ENCODE data around the gene TAGLN. TPM values are rescaled to one million over a fixed set of nuclear protein-coding genes. Genes with fewer than 3 reads are reported as not detected.

TAGLN gene
- polyA plus RNA-seq, 1 of the 3 experiments (the other 2 are of a cell fraction), result 519 TPM

GRCh38 chr11:117201658-117202305 is 2.6 kb downstream of the TAGLN start:
- WGBS (ENCODE audit: low lambda C conversion rate), result 71% methylated on average over 10 of the region's 14 CpGs
- H3K27ac ChIP-seq (ENCODE audit: low read depth in 2 of 2, low read length in 1 of 2), result peak overlapping the region in 1 of 2 experiments; percentile 16; a peak in 1 of 4 replicates
- peak overlapping the region in 1 of 2 experiments; percentile 43; a peak in 2 of 4 replicates for H3K4me3 ChIP-seq (ENCODE audit: low read depth in 2 of 2, low read length in 1 of 2)
- TF ChIP-seq MXI1 (IDR thresholded peaks at IDR 0.05; ENCODE audit: low read depth, low read length) (no peak), EZH2phosphoT487 (IDR thresholded peaks at IDR 0.05; ENCODE audit: borderline replicate concordance, low read depth) (no peak), GATA2 (CRISPR knock-in tag; IDR thresholded peaks at IDR 0.05) (no peak), RCOR1 (IDR thresholded peaks at IDR 0.05; ENCODE audit: low read length) (no peak), REST (IDR thresholded peaks at IDR 0.05; ENCODE audit: low read depth, low read length) (no peak), YY1 (IDR thresholded peaks at IDR 0.05; ENCODE audit: low read depth) (no peak), USF1 (IDR thresholded peaks at IDR 0.05; ENCODE audit: borderline replicate concordance, low read depth) (no peak), SIN3A (IDR thresholded peaks at IDR 0.05; ENCODE audit: borderline replicate concordance, low read depth, low read length) (no peak), RXRA (IDR thresholded peaks at IDR 0.05; ENCODE audit: borderline replicate concordance, low read depth) (no peak), FOXM1 (IDR thresholded peaks at IDR 0.05; ENCODE audit: low read depth) (no peak), MEF2A (IDR thresholded peaks at IDR 0.05; ENCODE audit: borderline replicate concordance, low read depth) (no peak), CTCF (IDR thresholded peaks at IDR 0.05) (no peak), CHD2 (IDR thresholded peaks at IDR 0.05; ENCODE audit: low read length, partially characterized antibody) (no peak), NFIC (IDR thresholded peaks at IDR 0.05; ENCODE audit: borderline replicate concordance) (no peak), FOSL2 (IDR thresholded peaks at IDR 0.05; ENCODE audit: borderline replicate concordance, low read depth) (no peak), FOXJ3 (CRISPR knock-in tag; IDR thresholded peaks at IDR 0.05) (no peak)
- TF ChIP-seq, protein P1, sequence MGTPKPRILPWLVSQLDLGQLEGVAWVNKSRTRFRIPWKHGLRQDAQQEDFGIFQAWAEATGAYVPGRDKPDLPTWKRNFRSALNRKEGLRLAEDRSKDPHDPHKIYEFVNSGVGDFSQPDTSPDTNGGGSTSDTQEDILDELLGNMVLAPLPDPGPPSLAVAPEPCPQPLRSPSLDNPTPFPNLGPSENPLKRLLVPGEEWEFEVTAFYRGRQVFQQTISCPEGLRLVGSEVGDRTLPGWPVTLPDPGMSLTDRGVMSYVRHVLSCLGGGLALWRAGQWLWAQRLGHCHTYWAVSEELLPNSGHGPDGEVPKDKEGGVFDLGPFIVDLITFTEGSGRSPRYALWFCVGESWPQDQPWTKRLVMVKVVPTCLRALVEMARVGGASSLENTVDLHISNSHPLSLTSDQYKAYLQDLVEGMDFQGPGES (IDR thresholded peaks at IDR 0.05; ENCODE audit: low read depth, low read length), result no peak
- TF ChIP-seq, protein P2, sequence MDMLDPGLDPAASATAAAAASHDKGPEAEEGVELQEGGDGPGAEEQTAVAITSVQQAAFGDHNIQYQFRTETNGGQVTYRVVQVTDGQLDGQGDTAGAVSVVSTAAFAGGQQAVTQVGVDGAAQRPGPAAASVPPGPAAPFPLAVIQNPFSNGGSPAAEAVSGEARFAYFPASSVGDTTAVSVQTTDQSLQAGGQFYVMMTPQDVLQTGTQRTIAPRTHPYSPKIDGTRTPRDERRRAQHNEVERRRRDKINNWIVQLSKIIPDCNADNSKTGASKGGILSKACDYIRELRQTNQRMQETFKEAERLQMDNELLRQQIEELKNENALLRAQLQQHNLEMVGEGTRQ (IDR thresholded peaks at IDR 0.05; ENCODE audit: borderline replicate concordance, low read depth, low read length), result no peak
- peaks cover 9 to 13% of the 10 kb centered on the region in 2 experiments; a peak in 3 of 4 replicates for H3K4me1 ChIP-seq (ENCODE audit: control insufficient read depth in 1 of 2, insufficient read depth in 2 of 2, low read depth in 1 of 2, low read length in 1 of 2)
- DNase-seq, result no peak
- no peak overlapping the region for H2AFZ ChIP-seq (ENCODE audit: low read depth)
- H3K27me3 ChIP-seq (ENCODE audit: insufficient read depth), result no peaks in the 10 kb centered on the region
- H3K9me2 ChIP-seq, result no peaks in the 10 kb centered on the region
- peaks cover 26% of the 10 kb centered on the region; the same call in 1 of the 2 replicates for H4K20me1 ChIP-seq (ENCODE audit: insufficient read depth)
- peak overlapping the region; percentile 77 for H3K4me2 ChIP-seq
- POLR2A ChIA-PET, result interaction anchor here (1.0 kb wide), 1 partner anchor 30 kb away, joined by 3 read pairs; the partner anchor contains the start of gene PCSK7
- H3K9me3 ChIP-seq, result no peaks in the 10 kb centered on the region
- H3K36me3 ChIP-seq (replicated peaks in 1 of 2; ENCODE audit: control insufficient read depth in 1 of 2, insufficient read depth in 2 of 2, low read length in 1 of 2), result peaks cover 0 to 23% of the 10 kb centered on the region in 2 experiments
- H3K9ac ChIP-seq, result peak overlapping the region; percentile 20; the same call in 1 of the 2 replicates
- H3K79me2 ChIP-seq (ENCODE audit: insufficient read depth), result peaks cover 66% of the 10 kb centered on the region
- peaks cover 23% of the 10 kb centered on the region for H3F3A ChIP-seq (replicated peaks; ENCODE audit: insufficient read depth)
- CTCF ChIA-PET, result interaction anchor here (0.6 to 1.6 kb wide), 3 partner anchors 10 to 25 kb away, joined by 3 to 4 read pairs (median 3); no protein-coding TSS in a partner anchor
